KG1 (cell line): Measurements from ENCODE around the gene PHF23.

Experiments
- DNase-seq: peaks from one replicate; lab custom pipeline; 2025; lab: John Stamatoyannopoulos, UW

The PHF23 gene

DNA sequence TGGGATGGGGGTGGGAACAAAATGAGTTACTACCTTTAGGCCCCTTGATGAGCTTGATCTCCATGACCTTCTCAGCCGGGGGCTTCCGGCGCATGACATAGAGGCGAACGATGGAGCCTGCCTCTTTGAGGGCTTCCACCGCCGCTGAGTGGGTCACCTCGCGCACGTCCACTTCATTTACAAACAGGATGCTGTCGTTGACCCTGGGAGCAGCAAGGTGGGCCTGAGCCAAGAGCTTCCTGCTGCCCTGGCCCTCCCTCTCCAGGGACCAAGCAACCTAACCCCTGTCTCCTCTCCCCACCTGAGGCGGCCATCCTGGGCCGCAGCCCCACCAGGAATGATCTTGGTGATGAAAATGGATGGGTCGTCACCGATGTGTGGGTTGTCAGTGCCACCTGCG is 35.9 kb downstream of the PHF23 start:
- no peak for DNase-seq

GRCh38 chr17:7196651-7197401 is 42.4 kb downstream of the PHF23 start:
- no peak for DNase-seq

DNA sequence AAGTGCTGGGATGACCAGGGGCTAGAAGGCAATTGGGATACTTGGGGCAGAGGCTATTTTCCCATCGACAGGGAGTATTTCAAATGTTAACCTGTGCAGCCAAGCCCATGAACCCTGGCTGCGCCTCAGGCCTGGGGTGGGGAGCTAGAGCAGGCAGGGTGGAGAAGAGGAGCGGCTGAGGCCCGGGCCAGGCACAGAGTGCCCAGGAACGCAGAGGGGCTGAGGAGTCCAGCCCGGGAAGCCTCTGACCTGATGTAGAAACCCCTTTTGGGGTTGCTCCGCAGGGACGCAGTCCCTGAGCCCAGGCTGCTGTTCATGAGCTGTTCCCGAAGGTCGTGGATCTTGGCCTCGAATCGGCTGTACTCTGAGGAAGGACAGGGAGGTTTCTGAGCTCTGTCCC is 43.3 kb downstream of the PHF23 start:
- DNase-seq: no peak

DNA sequence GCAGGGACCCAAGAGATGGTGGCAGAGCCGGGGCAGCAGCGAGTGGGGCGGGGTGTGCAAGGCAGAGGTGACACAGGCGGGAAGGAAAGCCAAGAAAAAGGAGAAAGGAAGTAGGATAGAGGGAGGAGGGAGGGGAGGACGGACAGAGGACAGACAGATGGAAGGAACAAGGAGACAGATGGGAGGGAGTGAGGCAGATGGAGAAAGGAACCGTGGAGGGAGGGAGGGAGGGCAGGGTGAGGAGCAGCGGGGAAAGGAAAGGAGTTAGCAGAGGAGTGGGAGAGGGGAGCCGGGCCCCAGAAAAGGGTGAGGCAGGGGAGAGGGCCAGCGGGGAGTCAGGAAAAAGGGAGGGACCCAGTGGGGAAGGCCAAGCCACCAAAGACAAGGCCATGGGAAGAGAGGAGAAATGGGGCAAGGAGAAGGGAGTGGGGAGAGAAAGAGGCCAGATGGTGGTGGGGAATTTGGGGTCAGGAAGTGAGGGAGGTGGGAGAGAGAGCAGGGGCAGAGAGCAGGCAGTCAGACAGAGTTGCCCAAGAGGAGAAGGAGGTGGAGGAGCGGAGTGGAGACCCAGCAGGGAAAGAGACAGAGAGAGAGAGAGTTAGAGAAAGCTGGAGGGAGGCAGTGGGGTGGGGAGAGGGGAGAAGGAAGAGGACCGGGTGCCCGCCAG is 46.9 kb downstream of the PHF23 start:
- no peak for DNase-seq

DNA sequence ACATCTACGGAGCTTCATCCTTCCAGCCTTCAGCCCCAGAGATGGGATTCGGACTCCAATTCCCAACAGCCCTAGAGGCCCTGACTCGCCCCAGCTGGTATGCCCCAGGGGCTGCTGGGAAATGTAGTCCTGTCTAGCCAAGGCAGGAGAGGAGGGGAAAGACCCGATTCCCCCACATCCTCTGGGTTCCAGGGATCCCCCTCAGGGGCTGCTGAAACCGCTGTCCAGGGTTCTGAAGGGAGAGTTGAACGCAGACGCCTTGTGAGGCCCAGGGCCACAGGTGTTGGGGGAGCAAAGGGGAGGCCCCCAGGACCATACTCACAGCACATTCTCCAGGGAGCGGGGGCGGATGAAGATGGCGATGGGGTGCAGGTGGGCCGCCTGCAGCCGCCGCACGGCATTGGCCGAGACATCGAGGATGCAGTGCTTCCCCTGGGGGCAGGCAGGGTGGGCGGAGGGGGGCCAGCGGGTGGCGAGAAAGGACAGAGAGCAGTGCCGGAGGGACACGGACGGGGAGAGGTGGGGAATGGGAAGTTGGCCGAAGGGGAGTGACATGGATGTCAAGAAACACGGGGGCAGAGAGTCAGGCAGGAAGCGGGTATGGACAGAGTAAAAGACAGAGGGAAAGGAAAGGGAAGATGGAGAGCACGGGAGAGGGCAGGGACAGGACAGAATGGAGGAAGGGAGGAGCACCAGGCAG is 47.5 kb downstream of the PHF23 start:
- no peak for DNase-seq

DNA sequence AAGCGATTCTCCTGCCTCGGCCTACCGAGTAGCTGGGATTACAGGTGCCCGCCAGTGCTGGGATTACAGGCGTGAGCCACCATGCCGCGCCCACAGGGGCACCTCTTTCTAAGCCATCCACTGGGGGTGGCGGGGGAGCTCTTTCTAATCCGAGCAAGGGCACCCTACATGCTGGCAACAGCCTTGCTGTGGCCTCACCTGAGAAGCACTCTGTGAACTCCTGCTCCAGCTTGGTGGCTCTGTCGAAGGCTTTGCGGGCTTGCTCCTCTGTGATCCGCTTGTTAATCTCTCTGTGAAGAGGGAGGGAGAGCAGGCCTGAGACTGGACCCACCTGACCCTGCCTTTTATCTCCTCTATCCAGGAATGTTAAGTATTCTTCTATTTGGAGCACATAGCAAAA is 48.2 kb downstream of the PHF23 start:
- DNase-seq: no peak

DNA sequence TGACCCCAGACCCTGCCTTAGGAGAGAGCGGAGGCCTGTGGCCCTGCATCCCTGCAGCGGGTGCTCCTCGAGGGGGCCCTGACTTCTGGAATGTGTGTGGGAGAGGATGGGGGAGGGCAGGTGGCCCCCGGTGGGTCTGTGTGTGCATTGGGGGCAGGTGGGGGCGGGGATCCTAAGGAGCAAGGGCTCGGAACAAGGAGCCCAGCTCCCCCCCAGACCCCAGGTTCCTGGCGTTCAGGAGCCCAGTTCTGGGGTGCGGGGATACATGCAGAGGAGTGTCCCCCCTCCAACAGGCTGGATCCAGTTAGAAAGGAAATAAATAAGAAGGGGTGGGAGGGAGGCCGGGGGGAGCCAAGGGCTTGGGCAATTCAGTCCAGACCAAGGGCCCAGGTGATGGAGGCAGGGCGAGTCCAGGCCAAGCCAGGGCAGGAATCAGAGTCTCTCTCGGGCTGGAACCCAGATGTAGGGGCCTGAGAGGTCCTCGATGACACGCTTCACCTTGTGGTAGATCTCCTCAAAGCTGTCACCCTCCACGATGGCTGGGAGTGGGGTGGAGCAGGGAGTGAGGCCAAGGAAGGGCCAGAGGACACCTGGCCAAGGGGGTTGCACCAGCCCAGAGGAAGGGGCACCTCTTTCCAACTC is 48.9 kb downstream of the PHF23 start:
- DNase-seq: no peak

- DNase-seq: no peak
Measured at GRCh38 chr17:7186241-7186640, 53.0 kb downstream of the PHF23 start.
